ENCODE measurements around the gene PLCG2. TPM values are rescaled to one million over a fixed set of nuclear protein-coding genes. Genes with fewer than 3 reads are reported as not detected.

The PLCG2 gene
- total and polyA plus RNA-seq, 2 experiments from 2014 or later, result 2.5 to 5.0 TPM

- Histone ChIP-seq H3K79me2 (no peaks in the 10 kb centered on the region), H4K20me1 (ENCODE audit: insufficient read depth, poor library complexity, severe bottlenecking) (no peaks in the 10 kb centered on the region), H3K4me2 (no peak overlapping the region), H3K4me3 (no peak overlapping the region), H3K9me2 (replicated peaks; ENCODE audit: insufficient read depth) (no peaks in the 10 kb centered on the region), H3K27ac (no peak overlapping the region), H3K36me3 (replicated peaks; ENCODE audit: insufficient read depth, low read depth) (no peaks in the 10 kb centered on the region), H3K9me3 (ENCODE audit: low read depth) (no peaks in the 10 kb centered on the region), H3K27me3 (no peaks in the 10 kb centered on the region), H2AFZ (no peak overlapping the region), H3K4me1 (ENCODE audit: insufficient read depth) (no peaks in the 10 kb centered on the region)
- WGBS (ENCODE audit: low lambda C conversion rate, missing lambda C conversion rate), result 93% methylated on average over 14 of the region's 14 CpGs
- TF ChIP-seq EZH2 (IDR thresholded peaks at IDR 0.05; ENCODE audit: borderline replicate concordance), result no peak
- no peak for TF ChIP-seq EZH2phosphoT487 (IDR thresholded peaks at IDR 0.05; ENCODE audit: low read depth, severe bottlenecking, unreplicated experiment)
- TF ChIP-seq, protein P1, sequence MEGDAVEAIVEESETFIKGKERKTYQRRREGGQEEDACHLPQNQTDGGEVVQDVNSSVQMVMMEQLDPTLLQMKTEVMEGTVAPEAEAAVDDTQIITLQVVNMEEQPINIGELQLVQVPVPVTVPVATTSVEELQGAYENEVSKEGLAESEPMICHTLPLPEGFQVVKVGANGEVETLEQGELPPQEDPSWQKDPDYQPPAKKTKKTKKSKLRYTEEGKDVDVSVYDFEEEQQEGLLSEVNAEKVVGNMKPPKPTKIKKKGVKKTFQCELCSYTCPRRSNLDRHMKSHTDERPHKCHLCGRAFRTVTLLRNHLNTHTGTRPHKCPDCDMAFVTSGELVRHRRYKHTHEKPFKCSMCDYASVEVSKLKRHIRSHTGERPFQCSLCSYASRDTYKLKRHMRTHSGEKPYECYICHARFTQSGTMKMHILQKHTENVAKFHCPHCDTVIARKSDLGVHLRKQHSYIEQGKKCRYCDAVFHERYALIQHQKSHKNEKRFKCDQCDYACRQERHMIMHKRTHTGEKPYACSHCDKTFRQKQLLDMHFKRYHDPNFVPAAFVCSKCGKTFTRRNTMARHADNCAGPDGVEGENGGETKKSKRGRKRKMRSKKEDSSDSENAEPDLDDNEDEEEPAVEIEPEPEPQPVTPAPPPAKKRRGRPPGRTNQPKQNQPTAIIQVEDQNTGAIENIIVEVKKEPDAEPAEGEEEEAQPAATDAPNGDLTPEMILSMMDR (IDR thresholded peaks at IDR 0.05; ENCODE audit: poor library complexity), result no peak
- DNase-seq (ENCODE audit: low spot score), result no peak
Measured at GRCh38 chr16:81912395-81912794, 133.3 kb downstream of the PLCG2 start.

DNA sequence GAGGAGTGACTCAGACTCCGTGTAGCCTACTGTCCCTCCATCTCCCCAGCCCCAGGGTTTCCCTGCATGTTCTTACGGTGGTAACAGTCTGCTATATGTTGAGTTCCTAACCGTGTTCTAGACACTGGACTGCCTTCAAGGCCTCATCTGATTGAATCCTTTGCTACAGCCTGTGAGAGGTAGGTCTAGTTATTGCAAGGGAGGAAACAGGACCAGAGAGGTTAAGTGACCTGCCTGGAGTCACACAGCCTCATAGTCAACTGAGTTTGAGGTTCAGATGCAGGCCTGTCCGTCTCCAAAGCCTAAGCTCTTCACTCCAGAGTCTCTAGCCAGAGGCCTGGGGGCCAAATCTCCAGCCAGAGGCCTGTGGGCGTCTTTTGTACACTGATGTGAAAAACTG, 134.1 kb downstream of the PLCG2 start:
- no peak for DNase-seq (ENCODE audit: low spot score)
- H3K4me2 ChIP-seq, result no peak overlapping the region
- H4K20me1 ChIP-seq (ENCODE audit: insufficient read depth, poor library complexity, severe bottlenecking), result no peaks in the 10 kb centered on the region
- H3K4me1 ChIP-seq (ENCODE audit: insufficient read depth), result no peaks in the 10 kb centered on the region
- no peak overlapping the region for H3K27ac ChIP-seq
- WGBS (ENCODE audit: low lambda C conversion rate, missing lambda C conversion rate), result 84% methylated on average over 5 of the region's 5 CpGs
- no peak overlapping the region for H3K4me3 ChIP-seq
- H3K79me2 ChIP-seq, result no peaks in the 10 kb centered on the region
- H3K27me3 ChIP-seq, result no peaks in the 10 kb centered on the region
- no peaks in the 10 kb centered on the region for H3K9me3 ChIP-seq (ENCODE audit: low read depth)
- no peaks in the 10 kb centered on the region for H3K9me2 ChIP-seq (replicated peaks; ENCODE audit: insufficient read depth)
- no peaks in the 10 kb centered on the region for H3K36me3 ChIP-seq (replicated peaks; ENCODE audit: insufficient read depth, low read depth)
- H2AFZ ChIP-seq, result no peak overlapping the region
- TF ChIP-seq, protein P1 (IDR thresholded peaks at IDR 0.05; ENCODE audit: poor library complexity), result no peak
- no peak for TF ChIP-seq EZH2phosphoT487 (IDR thresholded peaks at IDR 0.05; ENCODE audit: low read depth, severe bottlenecking, unreplicated experiment)
- TF ChIP-seq EZH2 (IDR thresholded peaks at IDR 0.05; ENCODE audit: borderline replicate concordance), result no peak

GRCh38 chr16:81917375-81917774, 138.3 kb downstream of the PLCG2 start:
- H3K79me2 ChIP-seq, result no peaks in the 10 kb centered on the region
- H3K27ac ChIP-seq, result no peak overlapping the region
- no peak for DNase-seq (ENCODE audit: low spot score)
- no peak overlapping the region for H3K4me2 ChIP-seq
- H2AFZ ChIP-seq, result no peak overlapping the region
- H3K9me3 ChIP-seq (ENCODE audit: low read depth), result no peaks in the 10 kb centered on the region
- H3K4me1 ChIP-seq (ENCODE audit: insufficient read depth), result no peaks in the 10 kb centered on the region
- H3K36me3 ChIP-seq (replicated peaks; ENCODE audit: insufficient read depth, low read depth), result no peaks in the 10 kb centered on the region
- H3K9me2 ChIP-seq (replicated peaks; ENCODE audit: insufficient read depth), result no peaks in the 10 kb centered on the region
- H4K20me1 ChIP-seq (ENCODE audit: insufficient read depth, poor library complexity, severe bottlenecking), result no peaks in the 10 kb centered on the region
- TF ChIP-seq, protein P1 (IDR thresholded peaks at IDR 0.05; ENCODE audit: poor library complexity), result no peak
- TF ChIP-seq EZH2 (IDR thresholded peaks at IDR 0.05; ENCODE audit: borderline replicate concordance) (no peak), EZH2phosphoT487 (IDR thresholded peaks at IDR 0.05; ENCODE audit: low read depth, severe bottlenecking, unreplicated experiment) (no peak)
- H3K4me3 ChIP-seq, result no peak overlapping the region
- 100% methylated on average over 2 of the region's 2 CpGs for WGBS (ENCODE audit: low lambda C conversion rate, missing lambda C conversion rate)
- no peaks in the 10 kb centered on the region for H3K27me3 ChIP-seq

DNA sequence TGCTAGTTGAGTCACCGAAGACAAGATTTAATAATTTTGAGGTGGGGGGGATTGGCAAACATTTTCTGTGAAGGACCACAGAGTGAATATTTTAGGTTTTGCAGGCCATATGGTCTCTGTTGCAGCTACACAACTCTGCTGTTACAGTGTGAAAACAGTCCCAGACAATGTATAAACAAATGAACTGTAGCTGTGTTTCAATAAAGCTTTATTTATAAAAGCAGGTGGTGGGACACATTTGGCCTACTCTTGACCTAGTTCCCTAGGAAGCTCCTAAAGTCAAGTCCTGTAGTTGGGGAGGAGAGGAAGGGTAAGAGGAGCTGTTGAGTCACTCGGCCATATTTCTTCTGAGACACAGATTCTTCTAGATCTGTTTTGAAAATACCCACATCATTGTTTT, 139.8 kb downstream of the PLCG2 start:
- Histone ChIP-seq H3K9me2 (replicated peaks; ENCODE audit: insufficient read depth) (no peaks in the 10 kb centered on the region), H3K79me2 (no peaks in the 10 kb centered on the region), H3K27ac (no peak overlapping the region), H3K4me1 (ENCODE audit: insufficient read depth) (no peaks in the 10 kb centered on the region), H4K20me1 (ENCODE audit: insufficient read depth, poor library complexity, severe bottlenecking) (no peaks in the 10 kb centered on the region), H3K9me3 (ENCODE audit: low read depth) (no peaks in the 10 kb centered on the region), H3K27me3 (no peaks in the 10 kb centered on the region), H2AFZ (no peak overlapping the region), H3K36me3 (replicated peaks; ENCODE audit: insufficient read depth, low read depth) (no peaks in the 10 kb centered on the region), H3K4me3 (no peak overlapping the region), H3K4me2 (no peak overlapping the region)
- 92% methylated on average over 2 of the region's 2 CpGs for WGBS (ENCODE audit: low lambda C conversion rate, missing lambda C conversion rate)
- TF ChIP-seq EZH2 (IDR thresholded peaks at IDR 0.05; ENCODE audit: borderline replicate concordance) (no peak), EZH2phosphoT487 (IDR thresholded peaks at IDR 0.05; ENCODE audit: low read depth, severe bottlenecking, unreplicated experiment) (no peak)
- TF ChIP-seq, protein P1 (IDR thresholded peaks at IDR 0.05; ENCODE audit: poor library complexity), result no peak
- DNase-seq (ENCODE audit: low spot score), result no peak
